K562 (cell line): ENCODE results near the gene SOST. TPM values are rescaled to one million over a fixed set of nuclear protein-coding genes. Genes with fewer than 3 reads are reported as not detected.
A peak's percentile ranks its signal among the peaks of the same experiment; 100 is the strongest.

Source experiments
- ATAC-seq: fragments of 200-7000 bp; cut with Tn5 transposase; 3 replicates; pipeline ENCODE4 v1.9.1; 2020; ENCODE audit warnings: moderate library complexity
- BruUV-seq: library from RNA; stranded (reverse); fragments of 400-500 nt; replicated peaks from 2 replicates; lab custom pipeline; 2021; lab: Mats Ljungman, UMichigan
- CTCF ChIA-PET: fragments of 300-600 bp; formaldehyde crosslinking; extraction: SDS; loops from one replicate; lab custom pipeline; 2021; ENCODE audit warnings: low intra/inter-chr PET ratio; lab: Yijun Ruan, JAX
- POLR2A ChIA-PET: fragments of 300-600, 350-650 bp; sonication (Branson Sonifier 250); formaldehyde crosslinking; extraction: SDS; loops from one replicate; lab custom pipeline; 2021; ENCODE audit warnings: antibody characterized with exemption, inconsistent platforms; lab: Yijun Ruan, JAX
- DNase-seq, 4 experiments: peaks; one replicate each; pipeline versions ENCODE4 v3.0.0 to v3.0.0-alpha.2; 2011 to 2018; ENCODE audit warnings: low spot score in 3 of 4, mixed read lengths in 3 of 4; ENCODE audit errors: extremely low read depth in 1 of 4
- FAIRE-seq: peaks from 2 replicates; lab custom pipeline; 2011; peaks lifted over from hg19 to GRCh38; lab: Jason Lieb, UNC
- H2AFZ ChIP-seq: 2 replicates; pipeline ENCODE4 v1.6.0; 2011; ENCODE audit warnings: low read depth, low read length, control low read depth, inconsistent platforms
- H3K27ac ChIP-seq: fragments of 200-600 bp; 3 replicates; pipeline ENCODE4 v1.8.0; 2011; ENCODE audit warnings: low read depth, mild to moderate bottlenecking, control low read depth, inconsistent platforms, low read length, moderate library complexity, mixed read lengths; ENCODE audit errors: extremely low read depth
- H3K27me3 ChIP-seq, 2 experiments: fragments of 300-600 bp in 1 of 2; 2 replicates in 1 of 2; 3 replicates in 1 of 2; pipeline versions ENCODE4 v1.6.0 to v1.8.0; 2011; ENCODE audit warnings: inconsistent platforms in 2 of 2, low read length in 2 of 2, mild to moderate bottlenecking in 1 of 2, mixed read lengths in 1 of 2, moderate library complexity in 1 of 2; ENCODE audit not compliant: control insufficient read depth in 2 of 2, insufficient read depth in 2 of 2
- H3K36me3 ChIP-seq: fragments of 300-600 bp; 3 replicates; pipeline ENCODE4 v1.8.0; 2011; ENCODE audit warnings: mild to moderate bottlenecking, low read length, inconsistent platforms; ENCODE audit not compliant: control insufficient read depth, insufficient read depth
- H3K4me1 ChIP-seq, 2 experiments: fragments of 200-600 bp in 1 of 2; replicated peaks in 1 of 2; 2 replicates in 1 of 2; 3 replicates in 1 of 2; pipeline versions ENCODE4 v1.5.1 to v1.8.0; 2011; ENCODE audit warnings: inconsistent platforms in 2 of 2, low read length in 2 of 2, mild to moderate bottlenecking in 1 of 2, mixed read lengths in 1 of 2, moderate library complexity in 1 of 2; ENCODE audit not compliant: control insufficient read depth in 2 of 2, insufficient read depth in 2 of 2
- H3K4me2 ChIP-seq: 2 replicates; pipeline ENCODE4 v1.6.1; 2011; ENCODE audit warnings: low read length, control low read depth, inconsistent platforms, mixed read lengths; ENCODE audit not compliant: insufficient read depth
- H3K4me3 ChIP-seq: fragments of 200-600 bp; sonication (generic), shearing (Covaris generic); 2 replicates; pipeline ENCODE4 v1.5.1; 2016; ENCODE audit warnings: control low read depth, inconsistent platforms
- H3K79me2 ChIP-seq: fragments of 200-600 bp; 3 replicates; pipeline ENCODE4 v1.8.0; 2011; ENCODE audit warnings: low read length, inconsistent platforms; ENCODE audit not compliant: control insufficient read depth, insufficient read depth
- H3K9ac ChIP-seq, 2 experiments: 2 replicates each; pipeline versions ENCODE4 v1.6.0 to v1.6.1; 2011; ENCODE audit warnings: low read depth in 2 of 2, low read length in 2 of 2, control low read depth in 1 of 2, inconsistent platforms in 1 of 2, mild to moderate bottlenecking in 1 of 2, mixed read lengths in 1 of 2; ENCODE audit not compliant: insufficient read depth in 1 of 2
- H3K9me1 ChIP-seq: one replicate; pipeline ENCODE4 v1.6.0; 2011; ENCODE audit warnings: inconsistent platforms, mild to moderate bottlenecking, low read length, moderate library complexity; ENCODE audit not compliant: control insufficient read depth, insufficient read depth
- H3K9me3 ChIP-seq: replicated peaks from 2 replicates; pipeline ENCODE4 v1.5.1; 2011; ENCODE audit warnings: low read depth, low read length, inconsistent platforms; ENCODE audit not compliant: control insufficient read depth, insufficient read depth
- H4K20me1 ChIP-seq: replicated peaks from 2 replicates; pipeline ENCODE4 v1.6.1; 2011; ENCODE audit warnings: low read length, inconsistent platforms, mixed read lengths; ENCODE audit not compliant: control insufficient read depth, insufficient read depth
- FOXA3 ChIP-seq, 2 experiments: fragments of 450-650 bp in 1 of 2; sonication (generic) in 1 of 2; formaldehyde crosslinking; IDR thresholded peaks in 1 of 2; conservative IDR thresholded peaks in 1 of 2; 2 replicates each; pipeline versions ENCODE4 v1.4.0 to v1.8.0; 2020 to 2022; ENCODE audit warnings: mild to moderate bottlenecking in 2 of 2, missing genetic modification reagents in 1 of 2
- HDAC3 ChIP-seq: fragments of 450-650 bp; IDR thresholded peaks from 2 replicates; pipeline ENCODE4 v1.6.1; 2018; ENCODE audit warnings: borderline replicate concordance, mild to moderate bottlenecking, moderate library complexity; ENCODE audit not compliant: partially characterized antibody
- JUN ChIP-seq, 2 experiments: sonication (generic) in 1 of 2; formaldehyde crosslinking in 1 of 2; IDR thresholded peaks; 2 replicates each; pipeline versions ENCODE4 v1.6.1 to v1.8.0; 2012 to 2022; ENCODE audit warnings: borderline replicate concordance in 2 of 2, mild to moderate bottlenecking in 2 of 2, improper control_type of control experiment in 1 of 2, low read depth in 1 of 2, low read length in 1 of 2, missing genetic modification reagents in 1 of 2
- MAZ ChIP-seq, 2 experiments: fragments of 450-650 bp in 1 of 2; sonication (generic) in 1 of 2; formaldehyde crosslinking; IDR thresholded peaks in 1 of 2; conservative IDR thresholded peaks in 1 of 2; 2 replicates each; pipeline versions ENCODE4 v1.4.0 to v1.5.0; 2020; ENCODE audit warnings: mild to moderate bottlenecking in 1 of 2, missing genetic modification reagents in 1 of 2
- MED1 ChIP-seq: sonication (generic); formaldehyde crosslinking; IDR thresholded peaks from 2 replicates; pipeline ENCODE4 v1.8.1; 2023; ENCODE audit warnings: missing genetic modification reagents, borderline replicate concordance
- MXD1 ChIP-seq: fragments of 250-450 bp; sonication (Bioruptor Pico); IDR thresholded peaks from 2 replicates; pipeline ENCODE4 v1.8.0; 2021; ENCODE audit warnings: borderline replicate concordance, mild to moderate bottlenecking, moderate library complexity; ENCODE audit not compliant: poor library complexity, severe bottlenecking
- NONO ChIP-seq, 2 experiments: fragments of 200-400 bp in 1 of 2; fragments of 450-650 bp in 1 of 2; formaldehyde crosslinking in 1 of 2; IDR thresholded peaks; 2 replicates each; pipeline ENCODE4 v1.6.1; 2017; ENCODE audit warnings: low read depth in 2 of 2, mild to moderate bottlenecking in 2 of 2, moderate library complexity in 2 of 2, low read length in 1 of 2
- RAD51 ChIP-seq: fragments of 450-650 bp; IDR thresholded peaks from 2 replicates; pipeline ENCODE4 v1.7.1; 2016; ENCODE audit warnings: low read depth, mild to moderate bottlenecking, borderline replicate concordance
- SREBF2 ChIP-seq: sonication (generic); formaldehyde crosslinking; IDR thresholded peaks from 2 replicates; pipeline ENCODE4 v1.4.0; 2020; ENCODE audit warnings: mild to moderate bottlenecking, missing genetic modification reagents
- TFAP4 ChIP-seq: sonication (generic); formaldehyde crosslinking; IDR thresholded peaks from 2 replicates; pipeline ENCODE4 v1.8.0; 2022; ENCODE audit warnings: missing genetic modification reagents, mild to moderate bottlenecking, moderate library complexity, borderline replicate concordance
- ZBTB11 ChIP-seq, 3 experiments: fragments of 200-800 bp in 1 of 3; fragments of 250-450 bp in 1 of 3; fragments of 450-650 bp in 1 of 3; sonication (Bioruptor Pico) in 1 of 3; sonication (Bioruptor generic) in 1 of 3; formaldehyde crosslinking in 1 of 3; IDR thresholded peaks; 2 replicates each; pipeline versions ENCODE4 v1.6.1 to v1.8.0; 2016 to 2022; ENCODE audit warnings: mild to moderate bottlenecking in 2 of 3, missing genetic modification characterization in 2 of 3, missing compliant biosample characterization in 1 of 3, moderate library complexity in 1 of 3
- ZFX ChIP-seq: sonication (generic); formaldehyde crosslinking; IDR thresholded peaks from 2 replicates; pipeline ENCODE4 v1.8.0; 2022; ENCODE audit warnings: mild to moderate bottlenecking, missing genetic modification reagents, moderate library complexity
- WGBS: fragments of 100-300 bp; shearing (Covaris generic); methylation state at CpG from one replicate; pipeline ENCODE4 v1.1.6; 2016; ENCODE audit warnings: low coverage, mixed read lengths; ENCODE audit not compliant: insufficient coverage; ENCODE audit errors: missing lambda C conversion rate; 5-methylcytosine and 5-hydroxymethylcytosine counted together
- in situ Hi-C: fragments of 300-500 bp; cut with MboI; formaldehyde crosslinking; loops from 4 replicates; pipeline ENCODE4 v1.15.0; 2018; ENCODE audit warnings: inconsistent platforms, mixed read lengths
- intact Hi-C: fragments of 100-400 bp; cut with micrococcal nuclease; formaldehyde crosslinking; loops from 2 replicates; pipeline ENCODE4 v1.14.2; 2022
- polyA plus RNA-seq, 8 experiments: library from polyadenylated mRNA; depleted of rRNA in 4 of 8; stranded (reverse) in 5 of 8; unstranded in 3 of 8; fragments of >200 nt; fragmentation: Nextera tagmentation in 2 of 8; fragmentation: Illumina TruSeq in 1 of 8; extraction: Ambion mirVana in 2 of 8; extraction: Trizol in 1 of 8; gene quantifications; 2 replicates each; pipeline versions ENCODE4 v1.2.1 to v1.2.3, GENCODE V29; 2011 to 2014; ENCODE audit warnings: inconsistent platforms in 1 of 8, missing spikeins in 1 of 8
- total RNA-seq, 7 experiments: library from RNA; depleted of rRNA in 6 of 7; stranded (reverse); fragments of >200 nt in 6 of 7; fragmentation: Illumina TruSeq in 2 of 7; extraction: Trizol in 2 of 7; gene quantifications; 2 replicates each; pipeline versions ENCODE4 v1.2.1 to v1.2.3, GENCODE V29; 2011 to 2021; ENCODE audit warnings: low replicate concordance in 1 of 7

Gene SOST
- total and polyA plus RNA-seq, 9 of the 15 experiments (the other 6 are each of a cell fraction or from before 2014, with no cell fraction given): not detected

DNA sequence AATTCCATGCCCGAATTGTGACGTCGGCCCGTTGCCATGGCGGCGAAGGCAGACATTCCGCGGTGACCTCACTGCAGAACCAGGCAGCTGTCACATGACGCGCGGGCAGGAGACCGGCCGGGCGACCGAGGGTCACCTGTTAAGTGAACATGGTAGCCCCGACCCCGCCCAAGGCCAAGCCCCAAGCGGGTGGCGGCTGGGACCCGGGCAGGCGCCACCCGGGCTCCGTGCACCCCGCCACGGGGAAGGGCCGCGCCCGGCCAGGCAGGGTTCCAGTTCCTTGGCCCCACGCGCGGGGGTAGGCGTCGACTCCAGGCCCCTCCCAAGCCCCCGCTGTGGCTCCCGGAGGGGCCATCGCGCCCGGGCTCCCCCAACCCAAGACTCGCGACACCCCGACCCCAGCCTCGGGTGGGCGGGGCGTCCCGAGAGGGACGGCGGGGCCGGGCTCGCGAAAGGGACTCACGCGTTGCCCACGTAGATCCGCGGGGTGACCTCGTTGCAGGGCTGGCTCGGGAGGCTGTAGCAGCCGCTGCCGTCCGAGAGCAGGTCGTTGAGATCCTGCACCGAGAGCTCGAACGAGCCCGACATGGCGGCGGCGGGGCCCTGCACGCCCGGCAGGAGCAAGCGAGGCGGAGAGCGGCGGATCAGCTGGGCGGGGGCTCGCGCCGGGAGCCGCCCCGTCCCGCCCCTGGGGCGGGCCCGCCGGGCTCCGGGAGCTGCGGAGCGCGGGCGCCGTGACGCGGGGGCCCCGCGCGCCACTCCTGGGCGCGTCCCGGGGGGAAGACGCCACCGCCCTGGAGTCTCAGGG lies 19.9 kb upstream of the SOST start, which contains the start of gene DUSP3:
TSS of gene DUSP3 (minus strand) at position 641 of the 808 bp plus-strand sequence. CDS start at position 588, 53 bp downstream.
- H3K36me3 ChIP-seq: peaks cover 16% of the 10 kb centered on the region; the same call in 1 of the 3 replicates
- 1% methylated on average over 34 of the region's 100 CpGs for WGBS
- H3K27me3 ChIP-seq: peaks cover 27 to 37% of the 10 kb centered on the region in 2 experiments
- peak within 1 kb of the TSS; percentile 96 for H2AFZ ChIP-seq
- ChIA-PET POLR2A (interaction anchor here (0.7 to 0.9 kb wide), 3 partner anchors 9 to 68 kb away, joined by 3 to 4 read pairs (median 4); no protein-coding TSS in a partner anchor), CTCF (interaction anchor here (0.7 to 1.3 kb wide), 2 partner anchors 68 to 261 kb away, joined by 4 to 5 read pairs; no protein-coding TSS in a partner anchor)
- BruUV-seq: no TSS peak
- H3K9me1 ChIP-seq: peaks cover 3% of the 10 kb centered on the region
- ATAC-seq (peak; percentile 99), DNase-seq (peak; percentile 80 to 95 (median 94)), FAIRE-seq (peak; percentile 66)
- peak within 1 kb of the TSS; percentile 73 for H3K4me3 ChIP-seq
- in situ Hi-C loops: no loop called here
- H3K27ac ChIP-seq: peak within 1 kb of the TSS; percentile 73; the same call in 2 of the 3 replicates
- no peaks in the 10 kb centered on the region for H4K20me1 ChIP-seq
- peak within 1 kb of the TSS; percentile 84 for H3K4me2 ChIP-seq
- H3K4me1 ChIP-seq: peaks cover 7 to 20% of the 10 kb centered on the region in 2 experiments; a peak in 4 of 5 replicates
- no peaks in the 10 kb centered on the region for H3K9me3 ChIP-seq
- H3K79me2 ChIP-seq: no peaks in the 10 kb centered on the region
- intact Hi-C loops: loop anchor here (2.0 kb wide), 1 partner anchor 68 kb away; the partner anchor contains the start of gene CD300LG
- H3K9ac ChIP-seq: peak within 1 kb of the TSS; percentile 71 to 95; a peak in 3 of 4 replicates
- TF ChIP-seq ZFX (peak; percentile 89), RAD51 (peak; percentile 85), NONO (IDR thresholded peaks at IDR 0.05; ENCODE audit: low read depth in 2 of 2, low read length in 1 of 2) (peak; percentile 22 to 64; a peak in 2 of 4 replicates), FOXA3 (CRISPR knock-in tag; conservative IDR thresholded peaks at IDR 0.05 in 1 of 2, IDR thresholded peaks at IDR 0.05 in 1 of 2) (peak in 1 of 2 experiments; percentile 72; a peak in 2 of 4 replicates), JUN (IDR thresholded peaks at IDR 0.05; ENCODE audit: borderline replicate concordance, low read depth, low read length) (peak; percentile 82), JUN (CRISPR knock-in tag; IDR thresholded peaks at IDR 0.05; ENCODE audit: borderline replicate concordance) (peak; percentile 76; the same call in 1 of the 2 replicates), MAZ (CRISPR knock-in tag; conservative IDR thresholded peaks at IDR 0.05 in 1 of 2, IDR thresholded peaks at IDR 0.05 in 1 of 2) (peak; percentile 63 to 85; a peak in 3 of 4 replicates), SREBF2 (CRISPR knock-in tag) (no peak), MED1 (CRISPR knock-in tag) (no peak), HDAC3 (no peak), ZBTB11 (CRISPR knock-in tag; IDR thresholded peaks at IDR 0.05) (no peak), MXD1 (CRISPR knock-in tag) (peak; percentile 12), TFAP4 (peak; percentile 75)
